ENCODE results near the gene MOB2.

- TF ChIP-seq EGR1 (IDR thresholded peaks at IDR 0.05; ENCODE audit: low read depth in 2 of 2), result no peak
- no peak for TF ChIP-seq CTCF (IDR thresholded peaks at IDR 0.05; ENCODE audit: low read depth, low read length, missing input control)
Measured at GRCh38 chr11:1456596-1457325, 29.8 kb downstream of the MOB2 start.

All from liver (tissue), 3 donors.